ENCODE measurements around the gene CAMTA1. TPM values are rescaled to one million over a fixed set of nuclear protein-coding genes. Genes with fewer than 3 reads are reported as not detected.
"Not testable (repeated sequence)": the region's sequence is repeated elsewhere in the genome, so short reads cannot be mapped to it uniquely, and the experiment has no call there.

Gene CAMTA1
- total and polyA plus RNA-seq, 3 experiments from 2014 or later, result 60.2 to 79.0 (median 61.7) TPM

GRCh38 chr1:7594002-7594713 lies 808.9 kb downstream of the CAMTA1 start:
- Mint-ChIP-seq H3K36me3 (no peaks in the 10 kb centered on the region), H3K4me3 (no peak overlapping the region), H3K4me1 (no peaks in the 10 kb centered on the region), H3K27ac (peak overlapping the region in 2 of 8 donors; percentile 16 to 83), H3K27me3 (peaks cover under 1 to 6% of the 10 kb centered on the region in 2 donors), H3K9me3 (peaks cover 0 to 2% (median under 1%) of the 10 kb centered on the region in 5 donors)
- Histone ChIP-seq H3K36me3 (ENCODE audit: insufficient read depth, low read length) (no peaks in the 10 kb centered on the region), H3K27ac (ENCODE audit: low read depth, low read length) (no peak overlapping the region), H3K4me3 (ENCODE audit: low read length) (no peak overlapping the region), H3K4me1 (ENCODE audit: insufficient read depth, low read length) (no peaks in the 10 kb centered on the region), H3K27me3 (ENCODE audit: insufficient read depth, low read length, poor library complexity, severe bottlenecking) (no peaks in the 10 kb centered on the region), H3K9me3 (ENCODE audit: low read length) (no peaks in the 10 kb centered on the region)
- POLR2A ChIA-PET, result no interaction called here
- CTCF ChIA-PET, result no interaction called here
- peak in 1 of 5 donors; percentile 16 for DNase-seq

GRCh38 chr1:7594714-7595295 lies 809.6 kb downstream of the CAMTA1 start:
- no peak overlapping the region for H3K27ac Mint-ChIP-seq
- Histone ChIP-seq H3K36me3 (ENCODE audit: insufficient read depth, low read length) (no peaks in the 10 kb centered on the region), H3K27me3 (ENCODE audit: insufficient read depth, low read length, poor library complexity, severe bottlenecking) (no peaks in the 10 kb centered on the region), H3K4me1 (ENCODE audit: insufficient read depth, low read length) (no peaks in the 10 kb centered on the region), H3K9me3 (ENCODE audit: low read length) (no peaks in the 10 kb centered on the region), H3K4me3 (ENCODE audit: low read length) (no peak overlapping the region), H3K27ac (ENCODE audit: low read depth, low read length) (no peak overlapping the region)
- H3K36me3 Mint-ChIP-seq, result no peaks in the 10 kb centered on the region
- no peaks in the 10 kb centered on the region for H3K4me1 Mint-ChIP-seq
- ChIA-PET POLR2A (no interaction called here), CTCF (no interaction called here)
- no peak overlapping the region for H3K4me3 Mint-ChIP-seq
- peak in 1 of 5 donors; percentile 6 for DNase-seq
- peaks cover 0 to 6% (median 3%) of the 10 kb centered on the region in 5 donors for H3K9me3 Mint-ChIP-seq
- peaks cover 3 to 4% of the 10 kb centered on the region in 2 donors for H3K27me3 Mint-ChIP-seq

GRCh38 chr1:7595336-7595735 lies 810.1 kb downstream of the CAMTA1 start:
- Mint-ChIP-seq H3K27ac (no peak overlapping the region), H3K4me1 (no peaks in the 10 kb centered on the region), H3K27me3 (peaks cover 3 to 4% of the 10 kb centered on the region in 2 donors), H3K36me3 (no peaks in the 10 kb centered on the region), H3K9me3 (peaks cover 0 to 8% (median 3%) of the 10 kb centered on the region in 5 donors), H3K4me3 (no peak overlapping the region)
- DNase-seq, result peak in 1 of 5 donors; percentile 19
- ChIA-PET CTCF (no interaction called here), POLR2A (no interaction called here)
- H3K9me3 ChIP-seq (ENCODE audit: low read length), result no peaks in the 10 kb centered on the region
- H3K36me3 ChIP-seq (ENCODE audit: insufficient read depth, low read length), result no peaks in the 10 kb centered on the region
- H3K4me3 ChIP-seq (ENCODE audit: low read length), result no peak overlapping the region
- no peaks in the 10 kb centered on the region for H3K4me1 ChIP-seq (ENCODE audit: insufficient read depth, low read length)
- H3K27me3 ChIP-seq (ENCODE audit: insufficient read depth, low read length, poor library complexity, severe bottlenecking), result no peaks in the 10 kb centered on the region
- H3K27ac ChIP-seq (ENCODE audit: low read depth, low read length), result no peak overlapping the region

- H3K27me3 Mint-ChIP-seq, result peaks cover 1 to 3% of the 10 kb centered on the region in 2 donors
- Histone ChIP-seq H3K27me3 (ENCODE audit: insufficient read depth, low read length, poor library complexity, severe bottlenecking) (no peaks in the 10 kb centered on the region), H3K9me3 (ENCODE audit: low read length) (no peaks in the 10 kb centered on the region), H3K4me3 (ENCODE audit: low read length) (no peak overlapping the region), H3K36me3 (ENCODE audit: insufficient read depth, low read length) (no peaks in the 10 kb centered on the region), H3K4me1 (ENCODE audit: insufficient read depth, low read length) (no peaks in the 10 kb centered on the region), H3K27ac (ENCODE audit: low read depth, low read length) (no peak overlapping the region)
- H3K27ac Mint-ChIP-seq, result no peak overlapping the region
- no peak overlapping the region for H3K4me3 Mint-ChIP-seq
- POLR2A ChIA-PET, result no interaction called here
- peak in 1 of 5 donors; percentile 26 for DNase-seq
- CTCF ChIA-PET, result no interaction called here
- no peaks in the 10 kb centered on the region for H3K4me1 Mint-ChIP-seq
- no peaks in the 10 kb centered on the region for H3K36me3 Mint-ChIP-seq
- peaks cover 0 to 8% (median 3%) of the 10 kb centered on the region in 5 donors for H3K9me3 Mint-ChIP-seq
These were observed 811.1 kb downstream of the CAMTA1 start for GRCh38 chr1:7596126-7596965.

GRCh38 chr1:7598058-7598457 lies 812.8 kb downstream of the CAMTA1 start:
- H3K4me3 Mint-ChIP-seq; H3K4me1 ChIP-seq (ENCODE audit: insufficient read depth, low read length); H3K27me3 Mint-ChIP-seq; H3K36me3 Mint-ChIP-seq; DNase-seq; H3K27ac ChIP-seq (ENCODE audit: low read depth, low read length); H3K4me3 ChIP-seq (ENCODE audit: low read length); H3K27me3 ChIP-seq (ENCODE audit: insufficient read depth, low read length, poor library complexity, severe bottlenecking); H3K4me1 Mint-ChIP-seq; POLR2A ChIA-PET; H3K36me3 ChIP-seq (ENCODE audit: insufficient read depth, low read length); H3K9me3 ChIP-seq (ENCODE audit: low read length); H3K9me3 Mint-ChIP-seq; CTCF ChIA-PET; H3K27ac Mint-ChIP-seq: not testable (repeated sequence)

GRCh38 chr1:7604906-7605305 lies 819.7 kb downstream of the CAMTA1 start:
- H3K4me1 ChIP-seq (ENCODE audit: insufficient read depth, low read length); H3K4me3 ChIP-seq (ENCODE audit: low read length); H3K27me3 ChIP-seq (ENCODE audit: insufficient read depth, low read length, poor library complexity, severe bottlenecking); POLR2A ChIA-PET; H3K27ac Mint-ChIP-seq; H3K36me3 ChIP-seq (ENCODE audit: insufficient read depth, low read length); H3K4me1 Mint-ChIP-seq; H3K9me3 ChIP-seq (ENCODE audit: low read length); H3K27ac ChIP-seq (ENCODE audit: low read depth, low read length); H3K4me3 Mint-ChIP-seq; H3K36me3 Mint-ChIP-seq; H3K9me3 Mint-ChIP-seq; CTCF ChIA-PET: not testable (repeated sequence)
- peak in 1 of 5 donors; percentile 19 for DNase-seq
- peaks cover 9 to 18% of the 10 kb centered on the region in 2 donors for H3K27me3 Mint-ChIP-seq

- peaks cover 7 to 28% of the 10 kb centered on the region in 2 donors for H3K27me3 Mint-ChIP-seq
- Histone ChIP-seq H3K4me1 (ENCODE audit: insufficient read depth, low read length) (no peaks in the 10 kb centered on the region), H3K27me3 (ENCODE audit: insufficient read depth, low read length, poor library complexity, severe bottlenecking) (peaks cover 6% of the 10 kb centered on the region), H3K27ac (ENCODE audit: low read depth, low read length) (no peak overlapping the region), H3K9me3 (ENCODE audit: low read length) (no peaks in the 10 kb centered on the region), H3K36me3 (ENCODE audit: insufficient read depth, low read length) (no peaks in the 10 kb centered on the region), H3K4me3 (ENCODE audit: low read length) (no peak overlapping the region)
- DNase-seq, result peak in 1 of 5 donors; percentile 37
- POLR2A ChIA-PET, result no interaction called here
- no peak overlapping the region for H3K27ac Mint-ChIP-seq
- H3K36me3 Mint-ChIP-seq, result no peaks in the 10 kb centered on the region
- no peaks in the 10 kb centered on the region for H3K4me1 Mint-ChIP-seq
- CTCF ChIA-PET, result no interaction called here
- H3K4me3 Mint-ChIP-seq, result no peak overlapping the region
- H3K9me3 Mint-ChIP-seq, result peaks cover 0 to 2% (median 0%) of the 10 kb centered on the region in 5 donors
These were observed 820.8 kb downstream of the CAMTA1 start for GRCh38 chr1:7606096-7606495.

GRCh38 chr1:7607097-7607496 lies 821.8 kb downstream of the CAMTA1 start:
- Mint-ChIP-seq H3K9me3 (peaks cover 0 to 2% (median 0%) of the 10 kb centered on the region in 5 donors), H3K27ac (no peak overlapping the region), H3K4me3 (no peak overlapping the region), H3K27me3 (peaks cover 7 to 31% of the 10 kb centered on the region in 2 donors), H3K4me1 (no peaks in the 10 kb centered on the region), H3K36me3 (no peaks in the 10 kb centered on the region)
- DNase-seq, result peak in 1 of 5 donors; percentile 2
- Histone ChIP-seq H3K4me1 (ENCODE audit: insufficient read depth, low read length) (no peaks in the 10 kb centered on the region), H3K36me3 (ENCODE audit: insufficient read depth, low read length) (no peaks in the 10 kb centered on the region), H3K27ac (ENCODE audit: low read depth, low read length) (no peak overlapping the region), H3K27me3 (ENCODE audit: insufficient read depth, low read length, poor library complexity, severe bottlenecking) (peaks cover 6% of the 10 kb centered on the region), H3K4me3 (ENCODE audit: low read length) (no peak overlapping the region), H3K9me3 (ENCODE audit: low read length) (no peaks in the 10 kb centered on the region)
- CTCF ChIA-PET, result no interaction called here
- POLR2A ChIA-PET, result no interaction called here

Measured in CD8-positive, alpha-beta memory T cell (primary cell).